ENCODE results near the gene CLDN1.

- TF ChIP-seq CTCF (IDR thresholded peaks at IDR 0.05 in 4 of 5, conservative IDR thresholded peaks at IDR 0.05 in 1 of 5) (no peak), POLR2A (IDR thresholded peaks at IDR 0.05) (no peak)
These were observed 38.0 kb upstream of the CLDN1 start for GRCh38 chr3:190360228-190360627.

Data from gastrocnemius medialis (tissue), 4 donors.